Fibroblast of pulmonary artery (primary cell): ENCODE measurements around the gene ZBTB16.

Experiments
- DNase-seq: peaks from one replicate; pipeline ENCODE4 v3.0.0-alpha.2; 2010; ENCODE audit warnings: low read depth
- H3K4me3 ChIP-seq: replicated peaks from 2 replicates; pipeline ENCODE4 v1.5.1; 2011; ENCODE audit warnings: low read depth, mild to moderate bottlenecking, control low read depth, low read length, moderate library complexity
- TF ChIP-seq, protein P1 (sequence below): IDR thresholded peaks from 2 replicates; pipeline ENCODE4 v1.5.1; 2011; ENCODE audit warnings: mild to moderate bottlenecking, control low read depth, low read length, inconsistent platforms; ENCODE audit errors: missing control alignments

ZBTB16 gene

DNA sequence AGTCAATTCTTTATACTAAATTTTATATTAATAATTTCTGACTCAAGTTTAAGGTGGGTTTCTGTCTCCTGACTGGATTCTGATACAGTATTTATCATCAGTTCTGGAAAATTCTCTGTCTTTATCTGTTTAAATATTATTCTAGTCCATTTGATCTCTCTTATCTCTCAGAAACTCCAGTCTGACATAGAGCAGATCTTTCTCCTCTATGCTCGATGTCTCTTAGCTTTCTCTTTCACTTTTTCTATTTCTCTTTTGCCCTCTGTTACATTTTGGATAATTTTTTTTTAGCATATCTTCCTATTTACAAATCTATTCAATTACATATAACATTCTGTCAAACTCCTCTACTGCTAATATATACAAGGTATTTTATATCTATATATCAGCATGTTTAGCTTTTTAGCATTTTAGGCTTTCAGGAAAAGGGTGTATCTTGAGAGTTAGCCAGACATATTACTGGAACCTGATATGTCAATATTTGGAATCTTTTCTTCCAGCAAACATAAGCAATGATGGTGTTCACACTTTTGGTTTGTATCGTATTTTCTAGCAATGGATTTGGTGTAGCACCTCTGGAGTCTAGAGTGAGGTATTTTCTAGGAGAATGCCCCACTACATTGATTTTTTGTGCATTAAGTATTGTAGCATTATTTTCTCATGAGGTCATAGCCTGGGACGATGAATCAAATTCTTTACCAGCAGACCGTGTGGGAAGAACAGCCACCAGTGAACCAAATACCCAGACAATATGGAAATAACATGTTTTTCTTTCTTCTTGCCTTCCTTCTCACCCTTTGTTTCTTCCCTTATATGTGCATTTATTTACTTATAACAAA, 232.6 kb downstream of the ZBTB16 start:
- DNase-seq = peak; percentile 93
- peak overlapping the region; percentile 28 for H3K4me3 ChIP-seq
- TF ChIP-seq, protein P1, sequence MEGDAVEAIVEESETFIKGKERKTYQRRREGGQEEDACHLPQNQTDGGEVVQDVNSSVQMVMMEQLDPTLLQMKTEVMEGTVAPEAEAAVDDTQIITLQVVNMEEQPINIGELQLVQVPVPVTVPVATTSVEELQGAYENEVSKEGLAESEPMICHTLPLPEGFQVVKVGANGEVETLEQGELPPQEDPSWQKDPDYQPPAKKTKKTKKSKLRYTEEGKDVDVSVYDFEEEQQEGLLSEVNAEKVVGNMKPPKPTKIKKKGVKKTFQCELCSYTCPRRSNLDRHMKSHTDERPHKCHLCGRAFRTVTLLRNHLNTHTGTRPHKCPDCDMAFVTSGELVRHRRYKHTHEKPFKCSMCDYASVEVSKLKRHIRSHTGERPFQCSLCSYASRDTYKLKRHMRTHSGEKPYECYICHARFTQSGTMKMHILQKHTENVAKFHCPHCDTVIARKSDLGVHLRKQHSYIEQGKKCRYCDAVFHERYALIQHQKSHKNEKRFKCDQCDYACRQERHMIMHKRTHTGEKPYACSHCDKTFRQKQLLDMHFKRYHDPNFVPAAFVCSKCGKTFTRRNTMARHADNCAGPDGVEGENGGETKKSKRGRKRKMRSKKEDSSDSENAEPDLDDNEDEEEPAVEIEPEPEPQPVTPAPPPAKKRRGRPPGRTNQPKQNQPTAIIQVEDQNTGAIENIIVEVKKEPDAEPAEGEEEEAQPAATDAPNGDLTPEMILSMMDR = no peak

DNA sequence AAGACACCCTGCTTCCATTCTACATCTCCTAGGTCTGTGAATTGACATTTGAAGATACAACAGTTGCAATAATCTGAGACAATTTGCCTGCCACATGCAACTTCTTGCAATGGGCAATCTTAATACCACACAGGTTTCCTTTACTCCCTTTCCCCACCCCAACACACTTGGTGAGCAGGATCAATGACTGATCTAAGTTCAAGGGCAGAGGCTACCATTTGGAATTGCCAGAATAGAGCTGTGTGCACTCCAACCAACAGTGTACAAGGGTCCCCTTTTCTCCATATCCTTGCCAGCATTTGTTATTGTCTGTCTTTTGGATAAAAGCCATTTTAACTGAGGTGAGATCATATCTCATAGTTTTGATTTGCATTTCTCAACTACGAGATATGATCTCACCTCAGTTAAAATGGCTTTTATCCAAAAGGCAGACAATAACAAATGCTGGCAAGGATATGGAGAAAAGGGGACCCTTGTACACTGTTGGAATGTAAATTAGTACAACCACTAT, 233.7 kb downstream of the ZBTB16 start:
- DNase-seq = peak; percentile 63
- TF ChIP-seq, protein P1 = no peak
- no peak overlapping the region for H3K4me3 ChIP-seq

GRCh38 chr11:114295676-114296604, 236.4 kb downstream of the ZBTB16 start, which contains the start of gene NNMT:
NNMT (plus strand) TSS chr11:114296399; CDS start chr11:114296557, 158 bp downstream.
- peak; percentile 99 for DNase-seq
- TF ChIP-seq, protein P1 = peak; percentile 2
- peak within 1 kb of the TSS; percentile 96 for H3K4me3 ChIP-seq

DNA sequence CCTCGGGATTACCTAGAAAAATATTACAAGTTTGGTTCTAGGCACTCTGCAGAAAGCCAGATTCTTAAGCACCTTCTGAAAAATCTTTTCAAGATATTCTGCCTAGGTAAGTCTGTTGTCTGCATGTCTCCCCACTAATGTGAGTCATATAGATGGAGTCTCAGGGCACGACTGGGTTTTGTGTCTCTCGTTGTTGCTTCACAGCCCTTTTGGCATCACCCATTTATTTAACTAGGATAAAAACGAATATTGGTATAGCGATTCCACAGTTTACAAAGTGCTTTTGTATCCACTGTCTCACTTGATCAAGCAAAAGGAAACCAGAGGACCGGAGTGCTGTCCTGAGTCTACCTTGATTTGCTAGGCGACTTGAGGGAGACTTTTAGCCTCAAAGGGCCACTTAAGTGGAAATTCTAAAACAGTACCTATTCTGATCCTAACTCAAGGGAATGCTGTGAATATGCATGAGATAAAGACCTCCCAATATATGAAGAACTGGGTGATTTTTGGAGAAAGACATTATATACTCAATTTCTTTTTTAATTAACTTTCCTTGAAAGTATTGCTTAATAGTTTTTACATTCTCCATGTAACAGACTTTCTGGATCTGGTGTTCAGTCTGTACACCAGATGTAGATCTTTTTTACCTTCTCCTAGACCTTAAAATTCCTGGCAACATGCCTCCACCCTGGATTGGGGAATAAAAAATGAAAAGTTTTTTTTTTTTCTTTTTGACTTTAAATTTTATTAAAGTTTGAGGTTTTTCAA, 237.3 kb downstream of the ZBTB16 start:
- H3K4me3 ChIP-seq = peak overlapping the region; percentile 96
- peak; percentile 37 for DNase-seq
- TF ChIP-seq, protein P1 = no peak

DNA sequence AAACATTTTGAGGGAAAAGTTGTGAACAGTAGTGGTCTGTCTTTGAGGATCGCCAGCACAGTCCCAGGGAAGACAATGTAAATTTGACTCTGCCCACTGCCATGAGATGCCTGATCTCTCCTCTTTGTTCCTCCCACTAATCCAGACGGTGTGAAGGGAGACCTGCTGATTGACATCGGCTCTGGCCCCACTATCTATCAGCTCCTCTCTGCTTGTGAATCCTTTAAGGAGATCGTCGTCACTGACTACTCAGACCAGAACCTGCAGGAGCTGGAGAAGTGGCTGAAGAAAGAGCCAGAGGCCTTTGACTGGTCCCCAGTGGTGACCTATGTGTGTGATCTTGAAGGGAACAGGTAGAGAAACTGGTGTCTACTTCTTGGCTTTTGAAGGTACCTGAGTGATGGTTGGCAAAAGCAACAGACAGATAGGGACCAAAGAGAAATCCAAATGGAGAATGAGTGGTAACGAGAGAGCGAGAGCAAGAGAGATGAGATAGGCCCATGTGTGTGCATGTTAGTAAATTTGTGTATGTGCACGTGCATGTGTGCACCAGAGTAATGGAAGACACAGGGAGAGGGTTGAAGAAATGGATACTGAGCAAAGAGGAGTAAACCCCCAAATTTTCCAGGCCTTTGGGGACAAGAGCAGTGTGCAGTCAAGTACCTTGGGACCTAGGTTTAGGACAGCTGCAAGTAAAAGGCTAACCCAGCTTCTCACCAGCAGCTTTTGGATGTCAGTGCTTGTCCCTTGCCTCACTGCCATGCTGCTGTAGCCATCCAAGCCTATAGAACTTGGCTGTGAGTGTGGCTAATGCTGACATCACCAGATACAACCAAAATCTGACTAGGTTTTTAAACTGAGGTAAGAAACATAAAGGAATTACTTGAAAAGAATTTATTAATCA, 238.5 kb downstream of the ZBTB16 start:
- peak overlapping the region; percentile 96 for H3K4me3 ChIP-seq
- TF ChIP-seq, protein P1 = no peak
- DNase-seq = peak; percentile 70

GRCh38 chr11:114298710-114299109, 239.2 kb downstream of the ZBTB16 start:
- TF ChIP-seq, protein P1 = no peak
- peak; percentile 61 for DNase-seq

More at GRCh38 chr11:114298710-114299109, 239.2 kb downstream of the ZBTB16 start:
- H3K4me3 ChIP-seq = peak overlapping the region; percentile 96
